Measurements from ENCODE around the gene GPR153. TPM values are rescaled to one million over a fixed set of nuclear protein-coding genes. Genes with fewer than 3 reads are reported as not detected.

The GPR153 gene
- total and polyA plus RNA-seq, 9 donors = 4.2 to 42.0 (median 13.7) TPM

DNA sequence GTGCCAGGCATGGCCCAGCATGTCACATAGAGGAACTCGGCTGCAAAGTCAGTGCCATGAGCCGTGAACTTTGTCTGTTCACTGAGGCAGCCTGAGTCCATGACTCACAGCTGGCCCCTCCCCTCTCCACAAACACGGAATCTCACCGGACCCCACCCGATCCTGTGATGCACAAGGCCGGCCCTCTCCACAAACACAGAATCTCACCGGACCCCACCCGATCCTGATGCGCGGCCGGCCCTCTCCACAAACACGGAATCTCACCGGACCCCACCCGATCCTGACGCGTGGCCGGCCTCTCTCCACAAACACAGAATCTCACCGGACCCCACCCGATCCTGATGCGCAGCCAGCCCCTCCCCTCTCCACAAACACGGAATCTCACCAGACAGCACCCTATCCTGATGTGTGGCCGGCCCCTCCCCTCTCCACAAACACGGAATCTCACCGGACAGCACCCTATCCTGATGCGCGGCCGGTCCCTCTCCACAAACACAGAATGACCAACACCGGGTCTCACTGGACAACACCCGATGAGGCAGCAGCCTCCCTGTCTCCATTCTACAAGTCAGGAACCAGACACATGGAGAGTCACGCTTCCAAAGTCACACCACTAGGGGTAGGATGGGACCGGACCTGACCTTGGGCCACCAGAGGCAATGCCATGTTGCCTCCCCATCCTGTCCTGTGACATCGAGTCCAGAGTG lies 39.6 kb upstream of the GPR153 start:
- no peaks in the 10 kb centered on the region for H3K4me1 ChIP-seq (ENCODE audit: insufficient read depth)
- TF ChIP-seq, protein P1, sequence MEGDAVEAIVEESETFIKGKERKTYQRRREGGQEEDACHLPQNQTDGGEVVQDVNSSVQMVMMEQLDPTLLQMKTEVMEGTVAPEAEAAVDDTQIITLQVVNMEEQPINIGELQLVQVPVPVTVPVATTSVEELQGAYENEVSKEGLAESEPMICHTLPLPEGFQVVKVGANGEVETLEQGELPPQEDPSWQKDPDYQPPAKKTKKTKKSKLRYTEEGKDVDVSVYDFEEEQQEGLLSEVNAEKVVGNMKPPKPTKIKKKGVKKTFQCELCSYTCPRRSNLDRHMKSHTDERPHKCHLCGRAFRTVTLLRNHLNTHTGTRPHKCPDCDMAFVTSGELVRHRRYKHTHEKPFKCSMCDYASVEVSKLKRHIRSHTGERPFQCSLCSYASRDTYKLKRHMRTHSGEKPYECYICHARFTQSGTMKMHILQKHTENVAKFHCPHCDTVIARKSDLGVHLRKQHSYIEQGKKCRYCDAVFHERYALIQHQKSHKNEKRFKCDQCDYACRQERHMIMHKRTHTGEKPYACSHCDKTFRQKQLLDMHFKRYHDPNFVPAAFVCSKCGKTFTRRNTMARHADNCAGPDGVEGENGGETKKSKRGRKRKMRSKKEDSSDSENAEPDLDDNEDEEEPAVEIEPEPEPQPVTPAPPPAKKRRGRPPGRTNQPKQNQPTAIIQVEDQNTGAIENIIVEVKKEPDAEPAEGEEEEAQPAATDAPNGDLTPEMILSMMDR (IDR thresholded peaks at IDR 0.05) = no peak
- TF ChIP-seq EP300 (IDR thresholded peaks at IDR 0.05) (no peak), POLR2A (IDR thresholded peaks at IDR 0.05) (no peak)
- no peaks in the 10 kb centered on the region for H3K27me3 ChIP-seq
- whole genome bisulfite sequencing, 3 donors = 88 to 92% (median 91%) methylated on average over 32 of the region's 32 CpGs
- DNase-seq = no peak
- no peak overlapping the region for H3K27ac ChIP-seq
- H3K36me3 ChIP-seq = no peaks in the 10 kb centered on the region
- H3K4me3 ChIP-seq = no peak overlapping the region
- no peaks in the 10 kb centered on the region for H3K9me3 ChIP-seq
- intact Hi-C loops (cut with DNase I) = no loop called here

GRCh38 chr1:6299557-6300165 lies 38.8 kb upstream of the GPR153 start:
- no peaks in the 10 kb centered on the region for H3K36me3 ChIP-seq
- 90 to 93% (median 92%) methylated on average over 15 of the region's 15 CpGs for WGBS, 3 donors
- H3K4me3 ChIP-seq = no peak overlapping the region
- DNase-seq = no peak
- no peaks in the 10 kb centered on the region for H3K4me1 ChIP-seq (ENCODE audit: insufficient read depth)
- TF ChIP-seq, protein P1 (IDR thresholded peaks at IDR 0.05) = no peak
- TF ChIP-seq POLR2A (IDR thresholded peaks at IDR 0.05) = no peak
- H3K9me3 ChIP-seq = no peaks in the 10 kb centered on the region
- no peak overlapping the region for H3K27ac ChIP-seq
- no peaks in the 10 kb centered on the region for H3K27me3 ChIP-seq
- intact Hi-C loops (cut with DNase I) = no loop called here

DNA sequence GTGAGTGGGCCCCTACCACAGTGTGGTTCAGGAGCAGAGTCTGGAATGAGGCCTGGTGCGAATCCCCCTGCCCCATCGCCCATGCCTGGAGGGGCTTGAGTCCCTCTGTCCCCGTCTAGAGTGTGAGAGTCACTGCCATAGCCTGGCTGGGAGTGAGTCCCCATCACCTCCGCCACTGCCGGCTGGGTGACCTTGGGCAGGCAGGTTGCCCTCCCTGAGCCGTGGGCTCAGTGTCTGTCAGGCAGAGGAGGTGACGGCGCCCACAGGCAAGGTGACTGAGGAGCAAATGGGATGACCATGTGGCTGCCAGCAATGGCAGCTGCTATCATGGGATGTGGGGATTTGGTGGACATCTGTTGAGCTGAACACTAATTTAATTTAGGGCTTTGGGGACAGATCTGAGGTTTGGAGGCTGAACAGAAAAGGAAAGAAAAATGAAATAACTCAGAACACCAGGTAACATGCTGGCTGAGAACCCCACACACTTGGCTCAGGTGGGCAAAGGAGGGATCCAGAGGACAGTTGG lies 38.1 kb upstream of the GPR153 start:
- no peak for DNase-seq
- Histone ChIP-seq H3K27me3 (no peaks in the 10 kb centered on the region), H3K9me3 (no peaks in the 10 kb centered on the region), H3K4me1 (ENCODE audit: insufficient read depth) (no peaks in the 10 kb centered on the region), H3K36me3 (no peaks in the 10 kb centered on the region), H3K4me3 (no peak overlapping the region), H3K27ac (no peak overlapping the region)
- intact Hi-C loops (cut with DNase I) = no loop called here
- TF ChIP-seq POLR2A (IDR thresholded peaks at IDR 0.05) (no peak), EP300 (IDR thresholded peaks at IDR 0.05) (no peak)
- TF ChIP-seq, protein P1 (IDR thresholded peaks at IDR 0.05) = no peak
- WGBS, 3 donors = 90 to 93% (median 92%) methylated on average over 8 of the region's 8 CpGs

DNA sequence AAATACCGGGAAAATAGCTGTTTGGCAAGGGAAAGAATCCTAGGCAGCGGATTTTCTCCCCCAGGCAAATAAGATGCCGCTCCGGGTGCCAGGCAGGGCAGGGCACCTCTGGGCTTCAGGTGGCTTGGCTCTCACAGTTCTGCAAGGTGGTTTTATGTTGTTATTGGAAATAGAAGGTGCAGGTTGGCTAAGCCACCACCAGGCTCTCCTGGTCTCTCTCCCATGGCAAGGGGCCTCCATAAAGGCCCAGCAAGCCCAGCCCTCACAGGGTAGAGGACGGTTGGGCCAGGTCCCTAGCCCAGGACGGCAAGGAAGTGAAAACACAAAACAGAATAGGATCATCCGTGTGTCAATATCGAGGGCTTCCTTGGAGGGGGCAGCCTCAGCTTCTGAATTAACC lies 37.6 kb upstream of the GPR153 start:
- intact Hi-C loops (cut with DNase I) = no loop called here
- no peak for DNase-seq
- H3K27ac ChIP-seq = no peak overlapping the region
- WGBS, 3 donors = 88 to 93% (median 89%) methylated on average over 8 of the region's 8 CpGs
- no peak overlapping the region for H3K4me3 ChIP-seq
- no peaks in the 10 kb centered on the region for H3K36me3 ChIP-seq
- H3K27me3 ChIP-seq = no peaks in the 10 kb centered on the region
- no peaks in the 10 kb centered on the region for H3K9me3 ChIP-seq
- no peaks in the 10 kb centered on the region for H3K4me1 ChIP-seq (ENCODE audit: insufficient read depth)
- no peak for TF ChIP-seq POLR2A (IDR thresholded peaks at IDR 0.05)
- TF ChIP-seq EP300 (IDR thresholded peaks at IDR 0.05) = no peak
- TF ChIP-seq, protein P1 (IDR thresholded peaks at IDR 0.05) = no peak
